DOHH2 (cell line): ENCODE results near the gene CHML.

Source experiments
- H3F3A ChIP-seq: fragments of 200-600 bp; sonication (generic), shearing (Covaris generic); 2 replicates; pipeline ENCODE4 v1.6.0; 2016; ENCODE audit warnings: antibody characterized with exemption, mild to moderate bottlenecking; ENCODE audit not compliant: control insufficient read depth, insufficient read depth
- H3K27ac ChIP-seq: fragments of 200-600 bp; sonication (generic); 2 replicates; pipeline ENCODE4 v1.5.1; 2014; ENCODE audit warnings: low read depth, mild to moderate bottlenecking, low read length, moderate library complexity
- H3K27me3 ChIP-seq: fragments of 200-600 bp; sonication (generic); 2 replicates; pipeline ENCODE4 v1.6.1; 2014; ENCODE audit warnings: mild to moderate bottlenecking, low read length, mixed read lengths; ENCODE audit not compliant: control insufficient read depth
- H3K36me3 ChIP-seq: fragments of 200-600 bp; sonication (generic); 2 replicates; pipeline ENCODE4 v1.6.1; 2014; ENCODE audit warnings: mild to moderate bottlenecking, low read length, moderate library complexity, mixed read lengths; ENCODE audit not compliant: control insufficient read depth
- H3K4me1 ChIP-seq: fragments of 200-600 bp; sonication (generic); 2 replicates; pipeline ENCODE4 v1.6.1; 2014; ENCODE audit warnings: mild to moderate bottlenecking, low read length, mixed read lengths; ENCODE audit not compliant: control insufficient read depth
- H3K4me2 ChIP-seq: fragments of 200-600 bp; sonication (generic); 2 replicates; pipeline ENCODE4 v1.6.0; 2014; ENCODE audit warnings: mild to moderate bottlenecking, low read length, moderate library complexity
- H3K4me3 ChIP-seq: fragments of 200-600 bp; sonication (generic); 2 replicates; pipeline ENCODE4 v1.5.1; 2014; ENCODE audit warnings: mild to moderate bottlenecking, low read length, mixed read lengths
- H3K79me2 ChIP-seq: fragments of 200-600 bp; sonication (generic); 2 replicates; pipeline ENCODE4 v1.6.1; 2014; ENCODE audit warnings: mild to moderate bottlenecking, low read length, mixed read lengths; ENCODE audit not compliant: control insufficient read depth
- H3K9me2 ChIP-seq: fragments of 200-600 bp; sonication (generic); replicated peaks from 2 replicates; pipeline ENCODE4 v1.6.1; 2014; ENCODE audit warnings: mild to moderate bottlenecking, low read length, mixed read lengths; ENCODE audit not compliant: control insufficient read depth
- H3K9me3 ChIP-seq: fragments of 200-600 bp; sonication (generic); 2 replicates; pipeline ENCODE4 v1.6.1; 2014; ENCODE audit warnings: antibody characterized with exemption, low read length, mixed read lengths; ENCODE audit not compliant: control insufficient read depth, insufficient read depth
- H4K20me1 ChIP-seq: fragments of 200-600 bp; sonication (generic); 2 replicates; pipeline ENCODE4 v1.6.0; 2014; ENCODE audit warnings: low read depth, mild to moderate bottlenecking, antibody characterized with exemption, low read length, moderate library complexity; ENCODE audit not compliant: control insufficient read depth, insufficient read depth
- CTCF ChIP-seq: fragments of 200-600 bp; sonication (generic); IDR thresholded peaks from one replicate; pipeline ENCODE4 v1.5.1; 2014; ENCODE audit warnings: antibody characterized with exemption, mild to moderate bottlenecking, low read depth, low read length; ENCODE audit not compliant: poor library complexity, severe bottlenecking
- EZH2phosphoT487 ChIP-seq: fragments of 200-600 bp; sonication (generic); IDR thresholded peaks from 2 replicates; pipeline ENCODE4 v1.6.1; 2017; ENCODE audit warnings: borderline replicate concordance, mild to moderate bottlenecking, antibody characterized with exemption, low read length, moderate library complexity, mixed read lengths

Gene CHML

GRCh38 chr1:241610056-241610815, 29.9 kb downstream of the CHML start:
- H3F3A ChIP-seq = no peaks in the 10 kb centered on the region
- TF ChIP-seq CTCF (no peak), EZH2phosphoT487 (no peak)
- H3K4me3 ChIP-seq = no peak overlapping the region
- no peaks in the 10 kb centered on the region for H4K20me1 ChIP-seq
- H3K4me1 ChIP-seq = peaks cover 5% of the 10 kb centered on the region
- no peaks in the 10 kb centered on the region for H3K36me3 ChIP-seq
- no peaks in the 10 kb centered on the region for H3K27me3 ChIP-seq
- H3K27ac ChIP-seq = no peak overlapping the region
- H3K9me3 ChIP-seq = no peaks in the 10 kb centered on the region
- no peaks in the 10 kb centered on the region for H3K9me2 ChIP-seq
- H3K4me2 ChIP-seq = no peak overlapping the region
- no peaks in the 10 kb centered on the region for H3K79me2 ChIP-seq

DNA sequence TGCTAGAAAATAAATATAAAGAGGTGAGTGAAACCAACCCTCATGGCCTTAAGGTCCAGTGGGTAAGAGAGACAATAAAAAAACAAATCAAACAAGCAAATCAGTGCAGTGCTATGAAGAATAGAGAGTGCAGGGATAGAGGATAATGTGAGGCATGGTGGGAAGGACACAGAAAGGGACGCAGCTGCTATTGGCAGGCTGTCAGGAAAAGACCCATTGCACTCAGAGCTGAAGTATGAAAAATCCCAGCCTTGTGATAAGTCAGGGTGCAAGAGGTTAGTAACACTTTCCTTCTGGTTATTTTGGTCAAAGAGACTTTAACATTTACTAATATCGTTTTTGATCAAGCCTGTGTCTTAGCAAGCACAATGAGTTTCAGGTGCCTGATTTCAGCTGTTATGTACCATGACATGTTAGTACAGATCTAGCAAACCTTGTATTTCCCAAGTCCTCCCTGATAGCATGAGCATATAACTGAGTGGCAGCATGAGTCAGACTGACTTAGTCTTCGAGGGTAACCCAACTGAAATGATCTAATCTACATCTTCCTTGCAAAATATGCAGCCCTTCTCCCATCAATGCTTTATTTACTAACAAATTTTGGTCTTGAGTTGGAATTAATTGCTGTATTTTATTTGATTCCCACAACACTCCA, 31.7 kb downstream of the CHML start:
- Histone ChIP-seq H3K79me2 (no peaks in the 10 kb centered on the region), H4K20me1 (no peaks in the 10 kb centered on the region), H3K27ac (no peak overlapping the region), H3K4me3 (no peak overlapping the region), H3K36me3 (no peaks in the 10 kb centered on the region), H3K9me2 (no peaks in the 10 kb centered on the region), H3K4me1 (peaks cover 5% of the 10 kb centered on the region), H3F3A (no peaks in the 10 kb centered on the region), H3K27me3 (no peaks in the 10 kb centered on the region), H3K9me3 (no peaks in the 10 kb centered on the region), H3K4me2 (no peak overlapping the region)
- no peak for TF ChIP-seq EZH2phosphoT487
- no peak for TF ChIP-seq CTCF

GRCh38 chr1:241607497-241607896, 32.7 kb downstream of the CHML start:
- H3K4me2 ChIP-seq = no peak overlapping the region

More at GRCh38 chr1:241607497-241607896, 32.7 kb downstream of the CHML start:
- no peaks in the 10 kb centered on the region for H3F3A ChIP-seq
- H3K27me3 ChIP-seq = no peaks in the 10 kb centered on the region
- no peaks in the 10 kb centered on the region for H3K9me3 ChIP-seq
- H3K9me2 ChIP-seq = no peaks in the 10 kb centered on the region
- peaks cover 5% of the 10 kb centered on the region for H3K4me1 ChIP-seq
- H3K79me2 ChIP-seq = no peaks in the 10 kb centered on the region
- H3K4me3 ChIP-seq = no peak overlapping the region
- no peak for TF ChIP-seq CTCF
- TF ChIP-seq EZH2phosphoT487 = no peak
- no peaks in the 10 kb centered on the region for H3K36me3 ChIP-seq
- no peaks in the 10 kb centered on the region for H4K20me1 ChIP-seq
- H3K27ac ChIP-seq = no peak overlapping the region
